ENCODE data around the gene RIOK3. TPM values are rescaled to one million over a fixed set of nuclear protein-coding genes. Genes with fewer than 3 reads are reported as not detected.

The RIOK3 gene
- total RNA-seq, 2 experiments from 2014 or later = 74.7 to 81.3 TPM

- CTCF ChIA-PET = interaction anchor here (0.8 to 2.7 kb wide), 32 partner anchors 8 to 614 kb away, joined by 3 to 36 read pairs (median 4); partner anchors contain the start of gene RBBP8
- intact Hi-C loops (cut with micrococcal nuclease) = loop anchor here (10.0 kb wide), 2 partner anchors 378 to 1208 kb away; no protein-coding TSS in a partner anchor
- Mint-ChIP-seq H3K9me3 (no peaks in the 10 kb centered on the region), H3K27me3 (no peaks in the 10 kb centered on the region), H3K4me3 (no peak overlapping the region), H3K27ac (no peak overlapping the region), H3K36me3 (ENCODE audit: low read depth) (peaks cover 3% of the 10 kb centered on the region), H3K4me1 (ENCODE audit: low read depth) (no peaks in the 10 kb centered on the region)
- POLR2A ChIA-PET = interaction anchor here (1.0 kb wide), 1 partner anchor 13 kb away, joined by 3 read pairs; no protein-coding TSS in a partner anchor
- no peak for ATAC-seq
- no peak for DNase-seq
- no peak for TF ChIP-seq CTCF (IDR thresholded peaks at IDR 0.05)
These were observed 40.6 kb upstream of the RIOK3 start for GRCh38 chr18:23412351-23412964.

GRCh38 chr18:23415515-23415914, 37.6 kb upstream of the RIOK3 start:
- CTCF ChIA-PET = interaction anchor here (1.5 to 2.7 kb wide), 2 partner anchors 17 to 284 kb away, joined by 3 to 13 read pairs; no protein-coding TSS in a partner anchor
- DNase-seq (no peak), ATAC-seq (no peak)
- Mint-ChIP-seq H3K4me1 (ENCODE audit: low read depth) (no peaks in the 10 kb centered on the region), H3K27ac (no peak overlapping the region), H3K27me3 (no peaks in the 10 kb centered on the region), H3K4me3 (no peak overlapping the region), H3K36me3 (ENCODE audit: low read depth) (peaks cover 3% of the 10 kb centered on the region), H3K9me3 (no peaks in the 10 kb centered on the region)
- POLR2A ChIA-PET = interaction anchor here (1.3 kb wide), 1 partner anchor 10 kb away, joined by 3 read pairs; no protein-coding TSS in a partner anchor
- intact Hi-C loops (cut with micrococcal nuclease) = loop anchor here (10.0 kb wide), 2 partner anchors 381 to 1211 kb away; no protein-coding TSS in a partner anchor
- TF ChIP-seq CTCF (IDR thresholded peaks at IDR 0.05) = no peak

- ChIA-PET POLR2A (interaction anchor here (1.3 kb wide), 1 partner anchor 9 kb away, joined by 3 read pairs; no protein-coding TSS in a partner anchor), CTCF (interaction anchor here (0.8 to 2.7 kb wide), 2 partner anchors 66 to 285 kb away, joined by 3 to 13 read pairs; no protein-coding TSS in a partner anchor)
- Mint-ChIP-seq H3K27me3 (no peaks in the 10 kb centered on the region), H3K4me3 (no peak overlapping the region), H3K27ac (no peak overlapping the region), H3K4me1 (ENCODE audit: low read depth) (no peaks in the 10 kb centered on the region), H3K36me3 (ENCODE audit: low read depth) (peaks cover 3% of the 10 kb centered on the region), H3K9me3 (no peaks in the 10 kb centered on the region)
- intact Hi-C loops (cut with micrococcal nuclease) = loop anchor here (10.0 kb wide), 2 partner anchors 381 to 1211 kb away; no protein-coding TSS in a partner anchor
- TF ChIP-seq CTCF (IDR thresholded peaks at IDR 0.05) = no peak
- ATAC-seq (no peak), DNase-seq (no peak)
These were observed 36.8 kb upstream of the RIOK3 start for GRCh38 chr18:23416298-23416697.

- peaks cover under 1% of the 10 kb centered on the region for H3K36me3 Mint-ChIP-seq (ENCODE audit: low read depth)
These were observed 31.8 kb upstream of the RIOK3 start for GRCh38 chr18:23421277-23421676.

More at GRCh38 chr18:23421277-23421676, 31.8 kb upstream of the RIOK3 start:
- intact Hi-C loops (cut with micrococcal nuclease) = no loop called here
- TF ChIP-seq CTCF (IDR thresholded peaks at IDR 0.05) = no peak
- Mint-ChIP-seq H3K4me3 (no peak overlapping the region), H3K9me3 (no peaks in the 10 kb centered on the region), H3K4me1 (ENCODE audit: low read depth) (peaks cover 9% of the 10 kb centered on the region), H3K27ac (no peak overlapping the region), H3K27me3 (no peaks in the 10 kb centered on the region)
- DNase-seq = no peak
- ChIA-PET CTCF (interaction anchor here (0.8 to 1.0 kb wide), 2 partner anchors 10 to 77 kb away, joined by 3 to 4 read pairs; no protein-coding TSS in a partner anchor), POLR2A (interaction anchor here (1.4 kb wide), 1 partner anchor 10 kb away, joined by 3 read pairs; no protein-coding TSS in a partner anchor)
- ATAC-seq = no peak

All from activated CD8-positive, alpha-beta T cell treated with anti-CD3 and anti-CD28 coated beads for 36 hours (primary cell).